ENCODE data around the gene ARRB1.
"Not testable (repeated sequence)": the region's sequence is repeated elsewhere in the genome, so short reads cannot be mapped to it uniquely, and the experiment has no call there.

The ARRB1 gene

GRCh38 chr11:75351541-75351790 is at the start of gene ARRB1:
ARRB1 (minus strand) TSS chr11:75351661; CDS start chr11:75351607, 54 bp downstream.
- DNase-seq (ENCODE audit: low read depth in 2 of 3, low spot score in 1 of 3), result peak in 1 of 3 donors; percentile 42

- no peak for DNase-seq (ENCODE audit: low read depth in 2 of 3, low spot score in 1 of 3)
Observed at GRCh38 chr11:75400146-75400865, 48.8 kb upstream of the ARRB1 start.

- peak; percentile 77 to 87 (median 86) for DNase-seq (ENCODE audit: low read depth in 2 of 3, low spot score in 1 of 3)
Observed at GRCh38 chr11:75399344-75400145, 48.1 kb upstream of the ARRB1 start, which contains the start of gene RPS3. RPS3 (plus strand) TSS chr11:75399518; CDS start chr11:75399548, 30 bp downstream.

- no peak for DNase-seq (ENCODE audit: low read depth in 2 of 3, low spot score in 1 of 3)
Observed at GRCh38 chr11:75398906-75399305, 47.4 kb upstream of the ARRB1 start.

DNA sequence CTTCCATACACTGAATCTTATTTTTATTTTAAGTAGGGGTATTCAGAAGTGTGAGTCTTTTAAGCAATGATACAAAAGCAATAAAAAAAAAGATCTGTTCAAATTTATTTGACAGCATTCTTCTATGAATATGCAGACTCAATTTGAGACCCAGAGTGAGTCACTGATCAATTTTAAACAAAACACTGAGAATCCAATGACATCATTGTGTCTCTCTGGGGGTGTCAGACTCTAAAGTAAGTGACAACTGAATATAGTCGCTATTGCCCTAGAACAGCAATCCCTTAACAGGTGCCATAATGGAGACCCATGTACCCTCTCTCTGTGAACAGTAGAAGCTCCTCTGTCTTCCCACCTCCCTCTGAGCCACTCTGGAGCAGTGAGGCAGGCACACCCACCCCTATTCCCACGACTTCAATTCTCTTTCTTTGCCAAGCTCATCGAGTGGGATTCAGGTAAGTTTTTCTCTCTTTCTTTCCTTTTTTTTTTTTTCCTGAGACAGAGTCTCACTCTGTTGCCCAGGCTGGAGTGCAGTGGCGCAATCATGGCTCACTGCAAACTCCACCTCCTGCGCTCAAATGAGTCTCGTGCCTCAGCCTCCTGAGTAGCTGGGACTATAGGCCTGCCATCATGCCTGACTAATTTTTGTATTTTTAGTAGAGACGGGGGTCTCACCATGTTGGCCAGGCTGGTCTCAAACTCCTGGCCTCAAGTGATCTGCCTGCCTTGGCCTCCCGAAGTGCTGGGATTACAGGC is 42.8 kb upstream of the ARRB1 start:
- no peak for DNase-seq (ENCODE audit: low read depth in 2 of 3, low spot score in 1 of 3)

- no peak for DNase-seq (ENCODE audit: low read depth in 2 of 3, low spot score in 1 of 3)
Observed at GRCh38 chr11:75389925-75390324, 38.5 kb upstream of the ARRB1 start.

DNA sequence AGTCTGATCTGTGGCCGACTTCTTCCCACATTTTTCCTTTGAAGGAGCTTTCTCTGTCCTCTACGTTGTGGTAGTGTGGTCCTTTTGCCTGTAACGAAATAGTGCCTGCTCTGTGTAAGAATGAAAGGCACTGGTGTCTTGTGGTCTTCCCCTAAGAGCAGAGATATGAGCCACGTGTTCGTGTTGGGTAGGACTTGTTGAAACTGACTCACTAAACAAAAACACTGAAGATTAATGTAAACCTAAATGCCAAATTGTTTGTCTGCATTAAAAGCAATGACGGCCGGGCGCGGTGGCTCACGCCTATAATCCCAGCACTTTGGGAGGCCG is 37.8 kb upstream of the ARRB1 start:
- no peak for DNase-seq (ENCODE audit: low read depth in 2 of 3, low spot score in 1 of 3)

DNA sequence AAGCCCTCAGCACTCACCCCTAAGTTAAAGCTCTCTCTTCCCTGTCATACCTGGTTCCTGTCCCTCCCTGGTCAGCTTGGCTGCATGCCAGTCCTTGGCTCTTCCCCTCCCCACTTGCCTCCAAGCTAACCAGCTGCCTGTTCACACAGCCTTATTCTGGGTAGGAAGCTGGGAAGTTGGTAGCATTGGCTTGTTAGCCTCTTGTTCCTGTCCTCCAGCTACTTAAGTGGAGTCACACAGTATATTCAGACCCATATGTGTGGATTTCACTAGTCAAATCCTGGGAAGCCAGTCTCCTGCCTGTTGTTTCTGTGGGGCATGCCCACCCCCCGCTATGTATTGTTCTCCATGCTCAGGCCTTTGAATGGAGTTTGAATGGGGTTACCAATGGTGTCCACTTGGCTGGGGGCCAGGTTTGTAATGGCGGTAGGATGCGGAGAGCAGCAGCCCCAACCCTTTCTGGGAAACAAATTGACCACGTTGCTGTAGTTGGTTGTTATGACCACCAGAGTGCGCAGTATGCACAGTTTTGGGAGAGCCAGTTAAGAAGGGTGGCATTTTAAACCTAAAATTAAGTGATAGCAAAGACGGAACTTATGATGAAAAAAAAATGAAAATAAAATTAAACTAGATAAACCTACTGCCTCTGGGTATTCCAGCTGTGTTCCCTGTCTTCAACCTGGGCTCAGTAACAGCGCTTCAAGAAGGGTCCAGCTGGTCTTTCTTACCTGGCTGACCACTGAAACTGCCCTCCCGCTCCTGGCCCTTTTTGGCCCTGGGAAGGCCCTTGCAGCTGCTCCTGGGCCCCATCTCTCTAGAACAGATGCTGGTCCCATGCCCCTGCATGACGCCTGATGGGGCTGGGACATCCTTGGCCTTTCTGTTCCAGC is 37.2 kb upstream of the ARRB1 start:
- DNase-seq (ENCODE audit: low read depth in 2 of 3, low spot score in 1 of 3), result peak; percentile 56 to 73 (median 57)

DNA sequence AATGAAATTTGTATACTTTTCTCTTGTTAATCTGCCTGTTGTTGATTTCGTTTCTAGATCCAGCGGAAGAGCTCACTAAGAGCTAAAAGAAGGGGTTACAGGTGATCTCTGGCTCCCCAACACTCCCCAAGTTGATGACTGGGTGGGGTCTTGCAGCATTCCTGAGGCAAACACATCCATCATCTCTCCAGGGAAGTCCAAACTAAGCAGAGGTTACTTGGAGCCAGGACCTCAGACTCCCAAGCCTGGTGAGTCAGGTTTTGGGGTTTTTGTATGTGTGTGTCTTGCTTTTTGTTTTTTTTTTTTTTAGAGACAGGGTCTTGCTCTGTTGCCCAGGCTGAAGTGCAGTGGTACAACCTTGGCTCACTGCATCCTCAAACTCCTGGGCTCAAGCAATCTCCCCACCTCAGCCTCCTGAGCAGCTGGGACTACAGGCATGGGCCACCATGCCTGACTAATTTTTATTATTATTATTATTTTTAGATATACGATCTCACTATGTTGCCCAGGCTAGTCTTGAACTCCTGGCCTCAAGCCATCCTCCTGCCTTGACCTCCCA is 36.4 kb upstream of the ARRB1 start:
- no peak for DNase-seq (ENCODE audit: low read depth in 2 of 3, low spot score in 1 of 3)

DNA sequence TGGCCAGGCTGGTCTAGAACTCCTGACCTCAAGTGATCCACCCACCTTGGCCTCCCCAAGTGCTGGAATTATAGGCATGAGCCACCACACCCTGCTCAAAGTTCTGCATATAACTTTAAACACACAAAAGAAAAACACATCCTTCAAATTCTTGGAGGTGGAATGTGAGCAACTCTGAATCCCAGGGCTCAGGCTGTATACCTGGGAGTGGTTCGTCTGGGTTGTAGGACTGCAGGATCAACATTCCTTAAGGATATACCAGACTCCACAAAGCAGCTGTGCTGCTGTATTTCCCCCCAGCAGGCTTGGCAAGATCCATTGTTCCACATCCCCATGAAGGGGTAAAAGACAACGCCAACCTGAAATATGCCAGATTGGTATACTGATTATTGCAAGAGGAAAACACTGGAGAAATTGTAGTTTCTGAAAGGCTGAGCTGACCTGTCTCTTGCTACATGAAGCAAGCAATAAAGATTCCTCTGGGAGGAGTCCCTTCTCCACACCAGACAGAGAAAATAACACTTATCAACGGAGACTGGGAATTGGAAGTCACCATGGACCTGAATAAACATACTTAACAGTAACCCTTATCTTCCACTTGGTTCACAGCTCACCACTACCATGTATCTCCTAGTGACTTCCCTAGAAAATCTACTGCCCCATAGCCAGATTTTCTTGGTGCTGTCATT is 35.6 kb upstream of the ARRB1 start:
- no peak for DNase-seq (ENCODE audit: low read depth in 2 of 3, low spot score in 1 of 3)

GRCh38 chr11:75384438-75385080 is 33.1 kb upstream of the ARRB1 start:
- peak; percentile 47 to 66 (median 65) for DNase-seq (ENCODE audit: low read depth in 2 of 3, low spot score in 1 of 3)

GRCh38 chr11:75383246-75383645 is 31.8 kb upstream of the ARRB1 start:
- DNase-seq (ENCODE audit: low read depth in 2 of 3, low spot score in 1 of 3), result no peak

- no peak for DNase-seq (ENCODE audit: low read depth in 2 of 3, low spot score in 1 of 3)
Observed at GRCh38 chr11:75380716-75381420, 29.4 kb upstream of the ARRB1 start.

DNA sequence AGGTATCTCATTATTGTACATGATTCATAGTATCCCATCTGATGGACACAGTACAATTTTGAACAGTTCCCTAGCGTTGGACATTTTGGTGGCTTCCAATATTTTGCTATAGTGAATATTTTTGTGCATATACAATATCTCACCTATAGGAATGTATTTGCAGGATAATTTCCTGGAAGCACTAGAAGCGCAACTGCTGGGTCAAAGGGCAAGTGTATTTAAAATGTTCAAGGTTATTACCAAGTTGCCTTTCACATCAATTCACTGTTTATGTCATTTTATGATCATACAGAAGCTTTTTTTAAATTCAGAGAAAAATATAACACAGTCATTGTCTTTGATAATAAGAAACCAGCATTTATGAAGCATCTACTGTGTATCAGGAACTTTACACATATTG is 28.8 kb upstream of the ARRB1 start:
- DNase-seq (ENCODE audit: low read depth in 2 of 3, low spot score in 1 of 3), result no peak

DNA sequence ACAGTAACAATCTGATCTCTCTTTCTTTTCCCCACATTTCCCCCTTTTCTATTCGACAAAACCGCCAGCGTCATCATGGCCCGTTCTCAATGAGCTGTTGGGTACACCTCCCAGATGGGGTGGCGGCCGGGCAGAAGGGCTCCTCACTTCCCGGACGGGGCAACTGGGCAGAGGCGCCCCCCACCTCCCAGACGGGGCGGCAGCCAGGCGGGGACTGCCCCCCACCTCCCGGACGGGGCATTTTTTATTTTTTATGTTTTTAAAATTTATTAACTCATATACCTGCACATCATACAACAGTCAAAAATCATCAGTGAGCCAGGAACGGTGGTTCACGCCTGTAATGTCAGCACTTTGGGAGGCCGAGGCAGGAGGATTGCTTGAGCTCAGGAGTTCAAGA is 27.3 kb upstream of the ARRB1 start:
- DNase-seq (ENCODE audit: low read depth in 2 of 3, low spot score in 1 of 3), result not testable (repeated sequence)

DNA sequence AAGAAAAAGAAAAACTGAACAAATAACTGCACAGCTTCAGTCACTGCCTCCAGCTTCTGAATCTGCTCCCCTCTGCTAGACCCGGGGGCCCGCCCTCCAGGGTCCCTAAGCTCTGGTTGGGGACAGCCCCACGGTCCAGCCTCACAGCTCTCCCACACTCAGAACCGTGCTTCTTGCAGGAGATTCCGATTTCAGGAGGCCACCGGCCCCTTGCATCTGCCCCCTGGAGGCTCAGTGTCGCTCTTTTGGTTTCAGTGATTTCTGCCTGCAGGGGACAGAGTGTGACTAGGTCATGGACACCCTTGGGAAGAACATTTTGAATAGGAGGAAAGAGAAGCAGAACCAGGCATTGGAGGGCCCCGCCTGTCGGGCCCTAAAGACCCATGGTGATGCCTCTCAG is 24.7 kb upstream of the ARRB1 start:
- DNase-seq (ENCODE audit: low read depth in 2 of 3, low spot score in 1 of 3), result no peak

GRCh38 chr11:75375626-75376025 is 24.2 kb upstream of the ARRB1 start:
- DNase-seq (ENCODE audit: low read depth in 2 of 3, low spot score in 1 of 3), result no peak

DNA sequence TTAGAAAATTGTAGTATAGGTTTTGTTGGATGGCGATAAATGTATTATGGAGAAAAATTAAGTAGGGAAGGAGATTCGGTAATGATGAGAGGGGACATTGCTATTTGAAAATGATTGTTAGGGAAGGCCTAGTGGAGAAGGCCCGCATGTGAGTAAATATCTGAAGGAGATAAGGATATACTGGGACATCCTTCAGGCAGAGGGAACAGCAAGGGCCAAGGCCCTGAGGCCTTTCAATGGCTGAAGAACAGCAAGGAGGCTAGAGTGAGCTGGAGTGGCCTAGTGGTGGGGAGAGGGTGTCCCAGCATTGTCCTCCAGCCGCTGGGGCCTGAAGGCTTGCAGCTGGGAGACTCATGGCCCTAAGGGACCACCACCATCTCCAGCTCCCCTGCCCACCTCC is 23.2 kb upstream of the ARRB1 start:
- DNase-seq (ENCODE audit: low read depth in 2 of 3, low spot score in 1 of 3), result no peak

DNA sequence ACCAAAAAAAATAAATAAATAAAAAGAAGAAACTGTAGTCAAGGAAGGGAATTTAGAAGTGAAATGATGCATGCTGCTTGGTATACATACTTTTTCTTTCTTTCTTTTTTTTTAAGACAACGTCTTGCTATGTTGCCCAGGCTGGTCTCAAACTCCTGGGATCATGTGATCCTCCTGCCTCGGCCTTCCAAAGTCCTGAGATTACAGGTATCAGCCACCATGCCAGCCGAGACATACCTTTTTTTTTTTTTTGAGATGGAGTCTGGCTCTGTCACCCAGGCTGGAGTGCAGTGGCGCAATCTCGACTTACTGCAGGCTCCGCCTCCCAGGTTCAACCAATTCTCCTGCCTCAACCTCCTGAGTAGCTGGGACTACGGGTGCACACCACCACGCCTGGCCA is 21.7 kb upstream of the ARRB1 start:
- DNase-seq (ENCODE audit: low read depth in 2 of 3, low spot score in 1 of 3), result no peak
